Esophagus squamous epithelium (tissue), 5 donors: Measurements from ENCODE around the gene KCNG2. TPM values are rescaled to one million over a fixed set of nuclear protein-coding genes. Genes with fewer than 3 reads are reported as not detected.
"Not testable (repeated sequence)": the region's sequence is repeated elsewhere in the genome, so short reads cannot be mapped to it uniquely, and the experiment has no call there.

Experiments used
- DNase-seq: peaks from one replicate; lab custom pipeline; 2025; lab: John Stamatoyannopoulos, UW
- H3K27ac ChIP-seq, 4 donors: fragments of 200-600 bp; sonication (generic); one replicate each; pipeline ENCODE4 v1.5.1; 2016 to 2019; ENCODE audit warnings: mild to moderate bottlenecking in 1 of 4
- H3K27me3 ChIP-seq, 4 donors: fragments of 200-600 bp; sonication (generic); 1 replicate in 3 of 4; 2 replicates in 1 of 4; pipeline versions ENCODE4 v1.5.1 to v1.6.0; 2017 to 2021; ENCODE audit warnings: antibody characterized with exemption in 1 of 4
- H3K36me3 ChIP-seq, 3 donors: fragments of 200-600 bp; sonication (generic); one replicate each; pipeline ENCODE4 v1.5.1; 2016 to 2019
- H3K4me1 ChIP-seq, 3 donors: fragments of 200-600 bp; sonication (generic); one replicate each; pipeline ENCODE4 v1.5.1; 2017 to 2019
- H3K4me3 ChIP-seq, 4 donors: fragments of 200-600 bp; sonication (generic); 1 replicate in 3 of 4; 2 replicates in 1 of 4; pipeline ENCODE4 v1.5.1; 2016 to 2019; ENCODE audit warnings: mild to moderate bottlenecking in 2 of 4, moderate library complexity in 1 of 4
- H3K9me3 ChIP-seq, 3 donors: fragments of 200-600 bp; sonication (generic); one replicate each; pipeline ENCODE4 v1.5.1; 2016 to 2019
- CTCF ChIP-seq, 6 experiments: fragments of 450-650 bp in 4 of 6; fragments of 200-600 bp in 2 of 6; sonication (generic) in 2 of 6; IDR thresholded peaks; one replicate each; pipeline ENCODE4 v1.5.1; 2016 to 2019; ENCODE audit warnings: antibody characterized with exemption in 6 of 6, mild to moderate bottlenecking in 4 of 6, moderate library complexity in 4 of 6
- POLR2A ChIP-seq, 4 donors: fragments of 450-650 bp; IDR thresholded peaks; one replicate each; pipeline ENCODE4 v1.6.1; 2017; ENCODE audit warnings: antibody characterized with exemption in 4 of 4, mild to moderate bottlenecking in 4 of 4, moderate library complexity in 3 of 4
- WGBS, 2 donors: methylation state at CpG; one replicate each; pipeline ENCODE4 v1.1.5; 2018; 5-methylcytosine and 5-hydroxymethylcytosine counted together
- intact Hi-C: fragments of 100-400 bp; cut with DNase I; formaldehyde crosslinking; loops from one replicate; pipeline ENCODE4 v1.15.0; 2022
- total RNA-seq, 4 donors: library from RNA; depleted of rRNA; stranded (reverse); fragments of >200 nt; gene quantifications; one replicate each; pipeline ENCODE4 v1.1.0, GENCODE V29; 2016
- donor health status: DM: yes; HTN: yes; CAD: no.

Gene KCNG2
- total RNA-seq, 4 donors from 2014 or later = 0.19 TPM; not detected in 3

DNA sequence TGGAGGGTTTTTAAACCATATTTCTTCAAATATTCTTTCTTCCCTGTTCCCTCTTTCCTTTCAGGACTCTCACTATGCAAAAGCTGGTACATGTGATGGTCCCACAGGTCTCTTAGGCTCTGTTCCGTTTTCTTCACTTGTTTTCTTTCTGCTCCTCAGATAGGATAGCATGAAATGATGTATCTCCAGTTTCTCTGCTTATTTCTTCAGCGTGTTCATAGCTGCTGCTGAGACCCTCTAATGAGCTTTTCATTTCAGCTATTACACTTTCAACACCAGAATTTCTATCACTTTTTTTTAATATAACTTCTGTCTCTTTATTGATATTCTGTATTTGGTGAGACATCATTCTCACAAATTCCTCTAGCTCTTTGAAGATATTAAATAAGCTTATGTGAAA is 63.9 kb downstream of the KCNG2 start:
- TF ChIP-seq CTCF (IDR thresholded peaks at IDR 0.05) = no peak
- intact Hi-C loops = no loop called here
- no peaks in the 10 kb centered on the region for H3K36me3 ChIP-seq
- DNase-seq = no peak
- peaks cover 0 to 8% (median under 1%) of the 10 kb centered on the region in 3 donors for H3K4me1 ChIP-seq
- no peaks in the 10 kb centered on the region for H3K9me3 ChIP-seq
- H3K27me3 ChIP-seq = peaks cover 0 to 55% (median 0%) of the 10 kb centered on the region in 4 donors
- WGBS, 2 donors = 77 to 82% methylated on average over 2 of the region's 2 CpGs
- H3K4me3 ChIP-seq = no peak overlapping the region
- H3K27ac ChIP-seq = no peak overlapping the region

DNA sequence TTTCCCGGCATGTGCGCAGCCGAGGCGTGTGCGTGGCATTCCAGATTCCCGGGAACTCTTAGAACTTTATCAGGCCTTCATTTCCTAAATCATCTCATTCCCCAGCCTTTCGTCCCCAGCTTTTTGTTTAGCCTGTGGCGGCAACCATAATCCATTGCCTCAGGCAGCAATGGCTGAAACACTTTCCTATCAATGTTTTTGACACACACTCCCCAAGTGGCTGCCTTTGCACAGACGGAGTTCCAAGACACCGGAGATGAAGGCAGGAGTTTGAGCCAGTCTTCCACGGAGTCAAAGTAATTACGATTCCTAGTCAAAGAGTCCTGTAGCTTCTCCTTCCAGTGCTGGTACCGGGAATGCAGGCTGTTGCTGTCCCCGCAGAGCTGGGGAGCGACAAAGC is 64.8 kb downstream of the KCNG2 start:
- Histone ChIP-seq H3K9me3 (no peaks in the 10 kb centered on the region), H3K27me3 (peaks cover 0 to 49% (median 0%) of the 10 kb centered on the region in 4 donors), H3K4me3 (no peak overlapping the region), H3K4me1 (no peaks in the 10 kb centered on the region), H3K27ac (no peak overlapping the region), H3K36me3 (no peaks in the 10 kb centered on the region)
- no peak for TF ChIP-seq CTCF (IDR thresholded peaks at IDR 0.05)
- no peak for TF ChIP-seq POLR2A (IDR thresholded peaks at IDR 0.05)
- WGBS, 2 donors = 92 to 96% methylated on average over 15 of the region's 15 CpGs
- intact Hi-C loops = no loop called here
- DNase-seq = no peak

- TF ChIP-seq CTCF (IDR thresholded peaks at IDR 0.05) = no peak
- 73 to 80% methylated on average over 4 to 55 of the region's 102 CpGs for WGBS, 2 donors
- Histone ChIP-seq H3K9me3 (no peaks in the 10 kb centered on the region), H3K36me3 (no peaks in the 10 kb centered on the region), H3K4me1 (no peaks in the 10 kb centered on the region), H3K27ac (no peak overlapping the region), H3K27me3 (peaks cover 0 to 44% (median 0%) of the 10 kb centered on the region in 4 donors), H3K4me3 (no peak overlapping the region)
- intact Hi-C loops = no loop called here
- DNase-seq = no peak
These were observed 65.6 kb downstream of the KCNG2 start for GRCh38 chr18:79863161-79864005.

DNA sequence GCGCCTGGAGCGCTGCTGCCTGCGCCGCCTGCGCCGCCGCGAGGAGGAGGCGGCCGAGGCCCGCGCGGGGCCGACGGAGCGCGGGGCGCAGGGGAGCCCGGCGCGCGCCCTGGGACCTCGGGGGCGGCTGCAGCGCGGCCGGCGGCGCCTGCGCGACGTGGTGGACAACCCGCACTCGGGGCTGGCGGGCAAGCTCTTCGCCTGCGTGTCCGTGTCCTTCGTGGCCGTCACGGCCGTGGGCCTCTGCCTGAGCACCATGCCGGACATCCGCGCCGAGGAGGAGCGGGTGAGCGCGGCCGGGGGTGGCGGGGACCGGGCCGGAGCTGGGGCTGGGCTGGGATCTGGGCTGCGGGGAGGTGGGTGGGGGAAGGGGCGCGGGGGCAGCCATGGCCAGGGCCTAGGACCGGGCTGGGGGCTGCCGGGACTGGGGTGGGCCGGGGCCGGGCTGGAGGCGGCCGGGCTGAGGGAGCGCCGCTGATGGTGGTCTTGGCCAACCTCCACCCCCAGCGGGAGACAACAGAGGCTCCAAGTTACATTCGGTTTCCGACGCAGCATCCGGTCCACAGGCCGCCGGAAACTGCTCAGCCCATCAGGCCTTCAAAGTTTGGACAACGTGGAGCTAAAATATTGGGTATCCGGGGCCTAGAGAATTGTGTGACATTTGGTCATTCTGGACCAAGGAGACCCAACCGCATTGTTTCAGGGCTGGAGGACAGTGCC is 66.4 kb downstream of the KCNG2 start:
- H3K27me3 ChIP-seq = peaks cover 0 to 43% (median 0%) of the 10 kb centered on the region in 4 donors
- no peaks in the 10 kb centered on the region for H3K4me1 ChIP-seq
- no peaks in the 10 kb centered on the region for H3K9me3 ChIP-seq
- intact Hi-C loops = no loop called here
- no peaks in the 10 kb centered on the region for H3K36me3 ChIP-seq
- TF ChIP-seq POLR2A (IDR thresholded peaks at IDR 0.05) (no peak), CTCF (IDR thresholded peaks at IDR 0.05) (no peak)
- no peak overlapping the region for H3K27ac ChIP-seq
- no peak for DNase-seq
- WGBS, 2 donors = 85 to 92% methylated on average over 5 to 18 of the region's 74 CpGs
- H3K4me3 ChIP-seq = no peak overlapping the region

DNA sequence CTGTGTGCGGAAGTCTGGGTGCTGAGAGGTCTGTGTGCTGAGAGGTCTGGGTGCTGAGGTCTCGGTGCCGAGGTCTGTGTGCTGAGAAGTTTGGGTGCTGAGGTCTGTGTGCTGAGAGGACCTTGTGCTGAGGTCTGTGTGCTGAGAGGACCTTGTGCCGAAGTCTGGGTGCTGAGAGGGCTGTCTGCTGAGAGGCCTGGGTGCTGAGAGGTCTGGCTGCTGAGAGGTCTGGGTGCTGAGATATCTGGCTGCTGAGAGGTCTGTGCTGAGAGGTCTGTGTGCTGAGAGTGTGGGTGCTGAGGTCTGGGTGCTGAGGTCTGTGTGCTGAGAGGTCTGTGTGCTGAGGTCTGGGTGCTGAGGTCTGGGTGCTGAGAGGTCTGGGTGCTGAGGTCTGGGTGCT is 67.2 kb downstream of the KCNG2 start:
- H3K27ac ChIP-seq, H3K4me3 ChIP-seq, H3K36me3 ChIP-seq, intact Hi-C loops, H3K4me1 ChIP-seq, DNase-seq, H3K9me3 ChIP-seq: not testable (repeated sequence)
- H3K27me3 ChIP-seq = peaks cover 0 to 39% (median 0%) of the 10 kb centered on the region in 4 donors
- 92% methylated on average over 3 of the region's 4 CpGs; no CpG with 5 or more reads in 1 of the 2 donors for WGBS, 2 donors

- WGBS, 2 donors = 60 to 88% methylated on average over 1 of the region's 3 CpGs
- DNase-seq, intact Hi-C loops, H3K9me3 ChIP-seq, H3K36me3 ChIP-seq, H3K4me1 ChIP-seq, H3K27ac ChIP-seq, H3K4me3 ChIP-seq: not testable (repeated sequence)
- H3K27me3 ChIP-seq = peaks cover 0 to 40% (median 0%) of the 10 kb centered on the region in 4 donors
These were observed 68.2 kb downstream of the KCNG2 start for GRCh38 chr18:79865951-79866350.
